Liver (tissue), 9 donors: ENCODE data around the gene ADAM10. TPM values are rescaled to one million over a fixed set of nuclear protein-coding genes. Genes with fewer than 3 reads are reported as not detected.

ENCODE experiments used
- DNase-seq: peaks from one replicate; pipeline ENCODE4 v3.0.0-alpha.2; 2017; ENCODE audit warnings: low spot score
- H3K27ac ChIP-seq, 2 donors: one replicate each; pipeline ENCODE4 v1.7.0; 2013; ENCODE audit warnings: inconsistent platforms in 2 of 2, low read length in 2 of 2, control low read depth in 1 of 2, low read depth in 1 of 2, mild to moderate bottlenecking in 1 of 2
- H3K27me3 ChIP-seq, 4 donors: one replicate each; pipeline versions ENCODE4 v1.6.1 to v1.7.0; 2013; ENCODE audit warnings: low read length in 3 of 4, inconsistent platforms in 1 of 4, mild to moderate bottlenecking in 1 of 4, moderate library complexity in 1 of 4; ENCODE audit not compliant: control insufficient read depth in 4 of 4, insufficient read depth in 4 of 4
- H3K36me3 ChIP-seq, 4 donors: one replicate each; pipeline versions ENCODE4 v1.6.1 to v1.7.0; 2013; ENCODE audit warnings: low read length in 3 of 4, mild to moderate bottlenecking in 3 of 4, low read depth in 1 of 4, moderate library complexity in 1 of 4; ENCODE audit not compliant: control insufficient read depth in 4 of 4, insufficient read depth in 3 of 4
- H3K4me1 ChIP-seq, 4 donors: one replicate each; pipeline versions ENCODE4 v1.6.1 to v1.7.0; 2013; ENCODE audit warnings: low read length in 3 of 4, mild to moderate bottlenecking in 3 of 4, moderate library complexity in 1 of 4; ENCODE audit not compliant: control insufficient read depth in 4 of 4, insufficient read depth in 4 of 4
- H3K4me3 ChIP-seq, 3 donors: one replicate each; pipeline versions ENCODE4 v1.6.1 to v1.7.0; 2013; ENCODE audit warnings: low read length in 3 of 3, control low read depth in 1 of 3, low read depth in 1 of 3, mild to moderate bottlenecking in 1 of 3
- H3K9ac ChIP-seq, 2 donors: one replicate each; pipeline ENCODE4 v1.7.0; 2013; ENCODE audit warnings: low read length in 2 of 2, mild to moderate bottlenecking in 2 of 2, moderate library complexity in 2 of 2, control low read depth in 1 of 2, low read depth in 1 of 2
- H3K9me3 ChIP-seq, 4 donors: one replicate each; pipeline versions ENCODE4 v1.6.1 to v1.7.0; 2013; ENCODE audit warnings: low read length in 3 of 4; ENCODE audit not compliant: control insufficient read depth in 4 of 4
- ATF3 ChIP-seq: IDR thresholded peaks from 2 replicates; pipeline ENCODE4 v1.6.1; 2016; ENCODE audit warnings: antibody characterized with exemption
- CTCF ChIP-seq: fragments of 150-350 bp; IDR thresholded peaks from 2 replicates; pipeline ENCODE4 v1.5.1; 2017; ENCODE audit warnings: improper control_type of control experiment, low read depth, low read length; ENCODE audit not compliant: missing input control
- EGR1 ChIP-seq, 2 donors: IDR thresholded peaks; 2 replicates each; pipeline ENCODE4 v1.6.1; 2016 to 2018; ENCODE audit warnings: antibody characterized with exemption in 2 of 2, low read depth in 2 of 2
- FOXA1 ChIP-seq: IDR thresholded peaks from 2 replicates; pipeline ENCODE4 v1.6.1; 2016; ENCODE audit warnings: antibody characterized with exemption
- FOXA2 ChIP-seq: IDR thresholded peaks from 2 replicates; pipeline ENCODE4 v1.6.1; 2016; ENCODE audit warnings: antibody characterized with exemption
- GABPA ChIP-seq, 2 donors: IDR thresholded peaks in 1 of 2; conservative IDR thresholded peaks in 1 of 2; 2 replicates each; pipeline ENCODE4 v1.6.1; 2016; ENCODE audit warnings: antibody characterized with exemption in 2 of 2, mild to moderate bottlenecking in 1 of 2, moderate library complexity in 1 of 2
- HNF4A ChIP-seq, 2 donors: conservative IDR thresholded peaks; 2 replicates each; pipeline ENCODE4 v1.6.1; 2016; ENCODE audit warnings: antibody characterized with exemption in 2 of 2, mild to moderate bottlenecking in 2 of 2
- HNF4G ChIP-seq: IDR thresholded peaks from 2 replicates; pipeline ENCODE4 v1.6.1; 2016; ENCODE audit warnings: antibody characterized with exemption
- JUND ChIP-seq, 2 donors: IDR thresholded peaks; 2 replicates each; pipeline ENCODE4 v1.6.1; 2016; ENCODE audit warnings: antibody characterized with exemption in 2 of 2
- MAX ChIP-seq: IDR thresholded peaks from 2 replicates; pipeline ENCODE4 v1.6.1; 2016; ENCODE audit warnings: antibody characterized with exemption
- NR2F2 ChIP-seq: IDR thresholded peaks from 2 replicates; pipeline ENCODE4 v1.6.1; 2016; ENCODE audit warnings: antibody characterized with exemption
- RAD21 ChIP-seq, 2 donors: IDR thresholded peaks; 2 replicates each; pipeline ENCODE4 v1.6.1; 2016; ENCODE audit warnings: antibody characterized with exemption in 2 of 2, mild to moderate bottlenecking in 2 of 2
- REST ChIP-seq: IDR thresholded peaks from 2 replicates; pipeline ENCODE4 v1.6.1; 2016; ENCODE audit warnings: antibody characterized with exemption, mild to moderate bottlenecking
- SP1 ChIP-seq: IDR thresholded peaks from 2 replicates; pipeline ENCODE4 v1.6.1; 2018; ENCODE audit warnings: antibody characterized with exemption, mild to moderate bottlenecking
- TAF1 ChIP-seq: conservative IDR thresholded peaks from 2 replicates; pipeline ENCODE4 v1.6.1; 2016; ENCODE audit warnings: antibody characterized with exemption, mild to moderate bottlenecking
- YY1 ChIP-seq: IDR thresholded peaks from 2 replicates; pipeline ENCODE4 v1.6.1; 2016; ENCODE audit warnings: antibody characterized with exemption, mild to moderate bottlenecking
- ZBTB33 ChIP-seq: IDR thresholded peaks from 2 replicates; pipeline ENCODE4 v1.6.1; 2016; ENCODE audit warnings: antibody characterized with exemption
- WGBS: extraction: QIAGEN DNeasy Blood & Tissue Kit; methylation state at CpG from one replicate; pipeline ENCODE4 v1.1.7; 2013; 5-methylcytosine and 5-hydroxymethylcytosine counted together
- polyA plus RNA-seq, 2 donors: library from polyadenylated mRNA; stranded (reverse) in 1 of 2; unstranded in 1 of 2; fragments of 200-250 nt in 1 of 2; fragments of >200 nt in 1 of 2; fragmentation: Nextera tagmentation in 1 of 2; extraction: Ambion mirVana in 1 of 2; gene quantifications; one replicate each; pipeline versions ENCODE4 v1.2.1 to v1.2.3, GENCODE V29; 2013 to 2015
- total RNA-seq, 2 donors: library from RNA; depleted of rRNA; stranded (reverse); fragments of >200 nt; gene quantifications; one replicate each; pipeline ENCODE4 v1.2.3, GENCODE V29; 2014
- donor health status: healthy.
- donor health status: healthy.
- donor health status: healthy.
- donor health status: healthy.
- donor health status: healthy.

Gene ADAM10
- total and polyA plus RNA-seq, 4 donors: 12.6 to 55.6 (median 34.6) TPM

- 89% methylated on average over 9 of the region's 9 CpGs for whole genome bisulfite sequencing
- TF ChIP-seq HNF4A (conservative IDR thresholded peaks at IDR 0.05): no peak
- TF ChIP-seq CTCF: no peak
- no peak for TF ChIP-seq HNF4G
- TF ChIP-seq ZBTB33: no peak
- no peak for TF ChIP-seq GABPA (IDR thresholded peaks at IDR 0.05 in 1 of 2, conservative IDR thresholded peaks at IDR 0.05 in 1 of 2)
- TF ChIP-seq ATF3: no peak
- TF ChIP-seq YY1: no peak
- H3K27me3 ChIP-seq: no peaks in the 10 kb centered on the region
- DNase-seq: no peak
- H3K9me3 ChIP-seq: no peaks in the 10 kb centered on the region
- peak overlapping the region; percentile 62 to 63 for H3K27ac ChIP-seq
- peaks cover 0 to 12% (median 8%) of the 10 kb centered on the region in 4 donors for H3K4me1 ChIP-seq
- no peak overlapping the region for H3K4me3 ChIP-seq
- peaks cover 0 to 34% (median 13%) of the 10 kb centered on the region in 4 donors for H3K36me3 ChIP-seq
- no peak overlapping the region for H3K9ac ChIP-seq
These were observed 203.4 kb downstream of the ADAM10 start for GRCh38 chr15:58546066-58546591.

GRCh38 chr15:58545307-58546065 lies 204.0 kb downstream of the ADAM10 start:
- H3K27ac ChIP-seq: peak overlapping the region; percentile 62 to 63
- TF ChIP-seq HNF4G: no peak
- no peak for TF ChIP-seq JUND (IDR thresholded peaks at IDR 0.05)
- no peak for TF ChIP-seq SP1
- no peak for TF ChIP-seq CTCF
- TF ChIP-seq TAF1: no peak
- no peak for TF ChIP-seq FOXA1
- TF ChIP-seq REST: no peak
- no peak for TF ChIP-seq NR2F2
- no peak for TF ChIP-seq ATF3
- TF ChIP-seq MAX: no peak
- no peak for TF ChIP-seq EGR1 (IDR thresholded peaks at IDR 0.05; ENCODE audit: low read depth in 2 of 2)
- no peak for TF ChIP-seq HNF4A (conservative IDR thresholded peaks at IDR 0.05)
- TF ChIP-seq FOXA2: no peak
- TF ChIP-seq RAD21 (IDR thresholded peaks at IDR 0.05): no peak
- WGBS: 96% methylated on average over 18 of the region's 18 CpGs

More at GRCh38 chr15:58545307-58546065, 204.0 kb downstream of the ADAM10 start:
- H3K27me3 ChIP-seq: no peaks in the 10 kb centered on the region
- no peak overlapping the region for H3K9ac ChIP-seq
- peaks cover 3 to 34% (median 14%) of the 10 kb centered on the region in 4 donors for H3K36me3 ChIP-seq
- H3K4me1 ChIP-seq: peaks cover 0 to 12% (median 8%) of the 10 kb centered on the region in 4 donors
- H3K4me3 ChIP-seq: no peak overlapping the region
- H3K9me3 ChIP-seq: no peaks in the 10 kb centered on the region
- DNase-seq: no peak
